K562 (cell line): ENCODE results near the gene IRF8. TPM values are rescaled to one million over a fixed set of nuclear protein-coding genes. Genes with fewer than 3 reads are reported as not detected.

Experiments used
- MGA ChIP-seq: fragments of 450-650 bp; IDR thresholded peaks from 2 replicates; pipeline ENCODE4 v1.6.1; 2016; ENCODE audit warnings: mild to moderate bottlenecking, moderate library complexity
- polyA plus RNA-seq, 8 experiments: library from polyadenylated mRNA; depleted of rRNA in 4 of 8; stranded (reverse) in 5 of 8; unstranded in 3 of 8; fragments of >200 nt; fragmentation: Nextera tagmentation in 2 of 8; fragmentation: Illumina TruSeq in 1 of 8; extraction: Ambion mirVana in 2 of 8; extraction: Trizol in 1 of 8; gene quantifications; 2 replicates each; pipeline versions ENCODE4 v1.2.1 to v1.2.3, GENCODE V29; 2011 to 2014; ENCODE audit warnings: inconsistent platforms in 1 of 8, missing spikeins in 1 of 8
- total RNA-seq, 7 experiments: library from RNA; depleted of rRNA in 6 of 7; stranded (reverse); fragments of >200 nt in 6 of 7; fragmentation: Illumina TruSeq in 2 of 7; extraction: Trizol in 2 of 7; gene quantifications; 2 replicates each; pipeline versions ENCODE4 v1.2.1 to v1.2.3, GENCODE V29; 2011 to 2021; ENCODE audit warnings: low replicate concordance in 1 of 7

The IRF8 gene
- total and polyA plus RNA-seq, 9 of the 15 experiments (the other 6 are each of a cell fraction or from before 2014, with no cell fraction given): 0.01 to 0.98 TPM; not detected in 7

- TF ChIP-seq MGA: 0 out of 2 replicates have a peak, but pooled peaks have one; percentile 12
These were observed 63.3 kb downstream of the IRF8 start (continued) for GRCh38 chr16:85961988-85962915.
